ENCODE results near the gene TUB.

TUB gene

DNA sequence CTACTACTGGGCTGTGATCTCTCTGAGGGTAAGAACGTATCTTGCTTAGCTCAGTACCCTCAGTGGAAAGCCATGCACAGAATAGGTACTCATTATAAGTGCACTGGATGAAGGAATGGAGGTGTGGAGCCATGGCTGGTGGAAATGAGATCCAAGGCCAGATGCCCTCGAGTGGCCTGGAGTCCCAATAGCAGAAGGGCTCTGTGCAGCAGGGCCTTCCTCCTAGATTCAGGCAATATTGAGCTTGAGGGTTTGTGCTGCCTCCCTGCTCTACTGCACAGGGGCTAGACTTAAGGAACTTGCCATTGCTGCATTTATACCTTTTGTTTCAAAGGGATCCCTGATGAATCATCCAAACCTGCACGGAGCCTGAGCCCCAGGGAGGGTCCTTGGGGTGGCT lies 33.6 kb upstream of the TUB start:
- DNase-seq = no peak

DNA sequence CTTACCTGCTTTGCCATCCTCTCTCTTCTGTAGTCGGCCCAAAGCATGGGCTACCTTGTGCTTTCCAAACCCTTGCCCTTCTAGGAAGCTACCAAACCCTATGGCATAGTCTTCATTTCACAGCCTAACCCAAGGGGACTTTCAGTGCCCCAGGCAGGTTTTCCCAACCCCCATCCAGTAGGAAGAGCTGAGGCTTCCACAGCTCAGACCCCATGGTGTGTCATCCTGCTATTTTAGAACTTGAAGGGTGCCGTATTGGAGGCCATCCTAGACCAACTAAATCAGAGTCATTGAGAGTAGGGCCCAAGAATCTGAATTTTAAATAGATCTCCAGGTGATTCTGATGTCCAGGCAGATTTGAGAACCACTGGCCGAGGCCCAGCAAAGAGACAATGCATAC lies 31.9 kb upstream of the TUB start:
- no peak for DNase-seq

DNA sequence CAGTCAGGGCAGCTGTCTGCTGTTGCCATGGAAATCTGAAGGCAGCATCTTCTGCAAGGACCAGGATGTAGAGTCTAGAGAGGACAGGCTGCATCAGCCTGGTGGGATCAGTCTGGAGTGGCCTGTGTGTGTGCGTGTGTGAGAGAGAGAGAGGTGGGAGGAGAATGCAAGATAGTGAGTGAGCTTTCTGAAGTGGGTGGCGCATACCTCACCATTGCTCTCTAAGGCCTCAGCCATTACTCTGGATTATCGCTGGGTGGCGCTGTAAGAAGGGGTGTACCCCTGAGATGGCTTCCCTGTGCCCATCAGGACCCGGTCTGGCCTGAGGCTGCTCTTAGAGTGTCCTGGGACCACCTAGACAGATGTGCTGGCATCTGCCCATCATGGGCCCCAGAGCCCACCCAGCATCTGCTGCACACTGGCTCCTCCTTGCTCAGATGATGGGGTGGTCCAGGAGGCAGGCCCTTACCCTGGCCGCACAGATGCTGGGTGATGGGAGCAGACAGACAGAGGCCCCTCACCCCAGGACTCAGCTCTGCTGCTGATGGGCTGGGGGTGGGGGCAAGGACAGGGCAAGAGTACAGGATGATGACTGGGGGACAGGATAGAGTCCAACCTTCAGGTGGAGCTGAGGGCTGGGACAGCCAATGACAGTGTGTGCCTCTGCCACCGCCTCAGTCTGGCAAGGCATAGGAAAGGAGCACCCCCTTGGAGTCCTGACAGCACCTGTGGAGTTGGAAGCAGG lies 25.7 kb upstream of the TUB start:
- DNase-seq = no peak

DNA sequence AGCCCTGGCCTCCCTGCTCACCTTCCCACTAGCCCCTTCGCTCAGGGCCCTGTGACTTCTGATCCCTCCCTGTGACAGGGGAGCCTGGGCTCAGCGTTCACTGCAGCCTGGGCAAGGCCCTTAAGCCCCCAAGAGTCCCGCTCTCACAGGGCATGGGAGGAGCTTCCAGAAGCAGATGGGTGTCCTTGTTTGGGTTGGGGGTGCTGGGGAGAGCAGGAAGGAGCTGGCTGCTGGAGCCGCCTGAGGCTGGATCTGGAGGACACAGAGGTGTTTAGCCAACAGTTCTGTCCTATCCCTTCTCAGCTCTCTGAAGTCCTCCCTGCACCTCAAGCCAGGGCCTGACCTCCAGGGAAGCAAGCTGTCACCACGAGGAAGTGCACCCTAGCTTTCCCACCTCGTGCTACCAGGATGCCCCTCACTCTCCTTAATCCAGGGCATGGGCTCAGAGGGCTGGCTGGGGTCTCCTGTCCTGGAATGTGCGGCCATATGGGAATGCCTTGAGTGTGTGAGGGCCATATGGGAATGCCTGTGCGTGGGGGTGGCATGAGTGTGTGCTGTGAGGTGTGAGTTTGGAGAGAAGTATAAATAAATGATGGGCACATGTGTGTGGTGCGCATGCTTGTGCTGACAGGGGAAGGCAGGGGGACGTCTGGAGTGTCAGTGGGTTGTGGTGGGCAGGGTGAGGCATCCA lies 25.0 kb upstream of the TUB start:
- DNase-seq = no peak

DNA sequence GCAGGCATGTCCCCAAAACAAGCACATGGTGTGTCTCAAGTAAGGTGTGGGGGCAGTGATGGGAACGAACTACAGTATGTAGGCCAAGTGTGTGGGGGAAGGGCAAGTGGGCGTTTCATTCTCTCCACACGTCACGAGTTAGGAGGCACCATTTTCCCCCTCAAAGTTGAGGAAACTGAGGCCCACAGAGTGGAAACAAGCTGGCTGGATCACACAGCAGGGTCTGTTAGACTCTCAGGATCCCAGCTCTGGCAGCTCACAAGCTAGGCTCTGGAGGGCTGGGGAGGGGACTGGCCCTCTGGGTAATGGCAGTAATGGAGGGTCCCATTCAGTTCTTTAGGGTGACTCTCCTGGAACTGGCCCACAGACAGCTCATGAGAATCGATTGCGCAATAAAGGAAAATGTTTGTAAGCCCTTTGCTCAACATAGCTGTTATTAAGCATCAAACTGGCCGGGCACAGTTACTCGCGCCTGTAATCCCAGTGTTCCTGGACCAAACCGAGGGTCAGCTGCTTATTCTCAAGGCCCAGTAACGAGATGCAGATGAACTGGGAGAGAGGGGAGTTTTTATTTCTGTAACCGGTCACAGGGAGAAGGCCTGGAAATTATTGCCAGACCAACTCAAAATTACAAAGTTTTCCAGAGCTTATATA lies 24.1 kb upstream of the TUB start:
- DNase-seq = no peak

- DNase-seq = no peak
Observed at GRCh38 chr11:8058216-8058615, 22.8 kb upstream of the TUB start.

DNA sequence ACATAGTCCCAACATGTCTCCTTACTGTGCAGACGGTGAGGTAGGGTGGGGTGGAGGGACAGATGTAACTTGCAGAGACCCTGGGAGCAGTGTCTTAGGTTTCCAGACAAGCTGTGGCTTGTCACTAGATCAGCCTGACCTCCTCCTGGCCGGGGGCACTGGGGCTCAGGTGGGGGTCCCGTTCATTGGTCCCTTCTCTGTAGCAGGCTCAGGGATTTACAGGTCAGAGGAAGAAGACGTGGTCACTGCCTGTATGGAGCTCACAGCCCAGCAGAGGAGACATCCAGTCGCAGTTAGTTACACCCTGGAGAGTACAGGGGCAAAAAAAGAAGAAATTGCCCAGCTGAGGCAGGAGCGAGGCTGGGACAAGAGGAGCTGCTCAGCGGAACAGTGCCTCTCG lies 22.0 kb upstream of the TUB start:
- no peak for DNase-seq

GRCh38 chr11:8059571-8060011 lies 21.4 kb upstream of the TUB start:
- no peak for DNase-seq

DNA sequence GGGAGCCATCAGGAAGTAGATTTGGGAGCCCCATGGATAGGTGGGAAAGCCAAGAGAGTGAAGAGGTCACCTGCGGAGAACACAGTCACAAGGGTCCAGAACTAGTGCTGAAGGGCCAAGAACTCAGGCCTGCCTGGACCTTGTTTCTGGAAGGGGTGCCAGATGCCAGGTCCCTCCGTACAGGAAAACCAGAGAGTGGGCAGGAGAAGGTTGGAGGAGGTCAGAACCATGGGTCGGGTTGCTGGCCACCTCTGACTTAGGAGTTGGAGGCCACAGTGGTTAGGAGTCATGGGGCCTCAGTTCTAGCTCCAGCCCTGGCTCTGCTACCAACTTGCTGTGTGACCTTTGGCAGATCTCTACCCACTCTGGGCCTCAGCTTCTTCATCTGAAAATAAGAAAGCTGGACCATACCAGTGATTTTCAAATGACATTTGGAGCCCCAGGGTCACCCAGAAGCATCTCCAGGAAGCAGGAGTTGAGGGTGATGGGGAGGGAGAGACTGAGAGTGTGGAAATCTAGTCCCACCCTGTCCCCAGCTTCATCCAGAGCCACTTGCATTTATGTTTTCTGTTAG lies 20.8 kb upstream of the TUB start:
- no peak for DNase-seq

DNA sequence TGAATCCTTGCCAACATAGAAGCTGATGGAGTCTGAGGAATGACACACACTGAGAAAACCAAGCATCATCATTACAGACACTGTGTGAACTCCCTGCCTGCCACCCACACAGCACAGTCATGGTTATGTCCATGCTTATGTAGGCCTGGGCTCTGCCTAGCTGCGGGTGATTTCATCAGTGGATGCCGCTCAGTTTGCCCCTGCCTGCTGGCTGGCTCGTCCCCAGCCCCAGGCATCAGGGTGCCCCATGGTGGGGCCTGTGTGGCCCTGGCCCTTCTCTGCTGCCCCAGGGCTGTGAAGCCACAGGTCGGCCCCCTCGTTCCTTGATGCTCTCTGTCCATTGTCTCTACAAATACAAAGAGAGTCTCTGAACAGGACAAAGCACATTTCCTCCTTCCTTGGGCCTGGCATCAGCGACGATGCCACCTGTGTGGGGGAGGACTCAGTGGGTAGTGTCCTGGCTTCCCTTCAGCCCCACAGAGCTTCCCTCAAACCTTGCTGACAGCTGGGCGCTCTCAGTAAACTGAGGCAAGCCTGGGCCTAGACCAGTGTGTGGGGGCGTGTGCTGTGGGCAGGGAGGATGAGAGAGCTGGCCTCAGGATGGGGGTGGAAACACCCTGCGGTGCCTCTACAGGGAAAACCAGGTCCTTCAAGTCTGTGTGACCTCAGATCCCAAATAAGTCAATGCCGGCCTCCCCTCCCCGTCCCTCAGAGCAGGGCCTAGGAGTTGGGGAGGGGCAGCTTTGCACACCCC lies 20.0 kb upstream of the TUB start:
- no peak for DNase-seq

DNA sequence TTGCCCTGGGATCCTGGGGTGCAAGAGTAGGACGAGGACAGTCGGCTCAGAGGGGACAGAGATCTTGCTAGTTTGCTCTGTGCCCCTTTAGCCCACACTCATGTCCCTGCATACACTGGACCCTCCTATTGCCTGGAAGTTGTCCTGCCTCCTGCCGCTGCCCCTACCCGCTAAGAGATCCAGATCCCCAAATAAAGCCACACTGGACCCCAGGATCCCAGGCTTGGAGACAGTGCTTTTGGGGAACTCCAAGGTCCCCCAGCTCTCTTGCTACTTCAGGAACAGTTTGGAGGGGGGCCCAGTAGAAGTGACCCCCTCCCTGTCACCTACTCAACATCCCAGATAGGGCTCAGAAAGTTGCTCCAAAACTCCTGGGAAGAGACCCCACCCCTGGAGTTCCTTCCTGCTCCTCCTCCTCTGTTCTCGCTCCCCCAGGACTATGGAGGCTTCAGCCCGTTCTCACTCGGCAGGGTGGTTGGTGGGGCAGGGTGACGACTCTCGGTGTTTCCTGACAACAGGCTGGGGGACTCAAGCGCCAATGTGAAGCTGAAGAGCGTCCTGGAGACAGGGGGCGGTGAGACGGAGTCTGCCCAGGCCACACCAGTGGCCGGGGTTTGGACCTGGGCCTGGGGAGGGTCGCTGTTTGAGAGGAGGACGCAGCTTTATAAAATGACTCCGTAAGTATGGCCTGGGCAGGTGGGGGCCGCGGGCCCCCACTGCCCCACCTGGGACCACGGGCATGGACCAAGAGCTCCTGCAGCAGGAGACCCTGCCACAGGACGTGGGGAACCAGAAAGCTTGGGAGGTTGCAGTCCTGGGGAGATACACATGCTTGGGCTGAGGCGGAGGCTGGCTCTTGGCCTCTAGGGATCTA lies 19.2 kb upstream of the TUB start:
- DNase-seq = no peak

GRCh38 chr11:8062781-8063257 lies 18.2 kb upstream of the TUB start:
- DNase-seq = no peak

GRCh38 chr11:8063324-8063723 lies 17.7 kb upstream of the TUB start:
- DNase-seq = no peak

- DNase-seq = no peak
Observed at GRCh38 chr11:8065031-8065430, 16.0 kb upstream of the TUB start.

DNA sequence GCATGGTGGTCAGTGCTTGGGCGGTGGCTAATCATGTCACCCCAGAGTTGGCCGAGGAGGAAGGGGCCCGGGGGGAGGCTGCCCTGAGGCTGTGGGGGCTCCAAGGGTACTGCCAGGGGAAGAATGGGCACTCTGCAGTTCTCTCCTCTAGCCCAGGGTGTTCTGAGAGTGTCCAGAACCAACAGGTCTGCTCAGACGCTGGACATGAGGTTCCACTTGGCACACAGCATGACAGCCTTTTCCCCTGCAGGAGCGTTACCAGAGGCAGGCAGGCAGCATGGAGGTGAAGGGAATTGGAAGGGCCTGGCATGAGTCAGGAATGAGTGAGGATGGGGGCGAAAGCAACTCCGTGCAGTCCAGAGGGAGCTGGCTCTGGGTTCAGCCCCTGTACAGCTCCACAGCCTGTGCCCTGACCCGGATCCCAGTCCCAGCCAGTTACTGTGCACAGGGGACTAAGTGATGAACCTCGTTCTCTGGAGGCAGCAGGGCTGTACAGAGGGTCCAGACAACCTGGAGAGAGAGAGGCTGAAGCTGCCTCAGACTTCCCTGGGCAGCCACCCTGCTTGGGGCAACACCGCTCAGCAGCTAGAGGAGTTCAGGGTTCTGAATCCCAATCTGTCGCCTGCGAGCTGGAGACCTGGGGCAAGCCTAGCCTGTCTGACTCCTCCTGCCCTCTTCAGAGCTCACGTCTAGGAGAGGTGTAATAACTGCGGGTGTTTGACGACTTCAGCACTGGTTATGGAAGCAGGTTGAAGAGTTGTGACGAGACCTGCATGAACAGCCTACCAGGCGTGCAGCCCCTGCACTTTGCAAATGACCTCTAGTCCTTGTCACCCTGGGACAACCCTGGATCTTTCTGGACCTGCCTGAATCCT lies 14.7 kb upstream of the TUB start:
- no peak for DNase-seq

DNA sequence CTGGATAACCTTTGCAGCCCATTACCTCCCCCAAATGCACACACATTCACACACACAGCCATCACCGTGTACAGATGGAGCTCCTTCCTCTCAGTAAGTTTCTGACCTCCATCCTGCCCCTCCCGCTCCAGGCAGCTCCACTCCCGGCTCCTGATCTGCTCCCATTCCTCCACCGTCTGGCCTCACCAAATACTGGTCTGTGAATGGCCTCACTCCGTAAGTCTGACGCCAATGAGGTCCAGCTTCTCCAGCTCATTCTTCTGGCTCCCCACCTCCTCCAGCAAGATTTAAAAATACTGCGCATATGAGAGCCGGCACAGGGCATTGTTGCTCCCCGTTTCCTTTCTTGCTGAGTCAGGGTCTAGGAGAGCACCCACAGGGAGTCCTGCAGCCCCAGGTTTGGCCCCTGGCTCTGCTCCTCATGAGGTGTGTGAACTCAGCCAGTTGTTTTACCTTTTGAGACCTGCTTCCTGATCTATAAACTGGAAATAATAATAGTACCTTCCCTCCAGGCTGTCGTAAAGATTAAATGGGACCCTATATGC lies 14.0 kb upstream of the TUB start:
- no peak for DNase-seq

DNA sequence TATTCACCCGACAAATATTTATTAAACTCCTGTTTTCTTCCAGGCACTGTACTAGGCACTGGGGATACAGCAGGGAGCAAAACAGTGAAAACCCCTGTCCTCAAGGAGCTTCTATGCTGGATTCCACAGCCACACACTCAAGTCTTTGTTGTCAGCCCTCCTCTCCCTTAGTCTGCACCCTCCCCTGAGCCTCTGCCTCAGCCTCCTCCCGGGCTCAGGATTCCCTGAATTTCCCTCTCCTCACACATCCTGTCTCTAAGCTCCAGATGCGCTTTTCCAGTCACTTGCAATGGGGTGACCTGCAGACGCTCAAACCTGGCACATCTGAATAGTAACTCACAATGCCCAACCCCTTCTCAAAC lies 13.5 kb upstream of the TUB start:
- DNase-seq = no peak

DNA sequence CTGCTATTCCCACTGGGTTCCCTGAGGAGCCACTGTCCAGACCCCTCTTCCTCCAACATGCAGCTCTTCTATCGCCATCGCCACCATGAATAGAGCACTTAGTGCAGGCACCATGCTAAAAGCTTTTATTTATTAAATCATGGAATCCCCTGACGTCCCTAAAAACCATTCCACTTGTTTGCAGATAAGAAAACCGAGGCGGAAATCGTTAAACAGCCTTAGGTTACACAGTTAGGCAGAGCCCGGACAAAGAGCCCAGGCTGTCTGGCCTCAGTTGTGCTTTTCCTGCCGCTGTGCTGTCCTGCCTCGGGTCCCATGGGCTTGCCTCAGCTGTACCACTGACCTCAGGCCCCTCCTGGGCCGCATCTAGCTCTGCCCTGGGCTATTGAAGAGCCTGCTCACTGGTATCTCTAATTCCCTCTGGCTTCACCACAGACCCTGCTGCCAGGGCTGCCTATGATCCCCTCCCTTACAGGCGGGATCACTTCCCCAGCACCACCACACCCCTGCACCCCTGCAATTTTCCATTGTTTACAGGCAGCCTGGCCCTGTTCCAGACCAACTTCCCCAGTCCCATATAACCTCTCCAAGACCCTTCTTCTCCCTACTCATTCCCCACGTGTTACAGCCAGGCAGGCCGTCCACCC lies 13.0 kb upstream of the TUB start:
- DNase-seq = no peak

DNA sequence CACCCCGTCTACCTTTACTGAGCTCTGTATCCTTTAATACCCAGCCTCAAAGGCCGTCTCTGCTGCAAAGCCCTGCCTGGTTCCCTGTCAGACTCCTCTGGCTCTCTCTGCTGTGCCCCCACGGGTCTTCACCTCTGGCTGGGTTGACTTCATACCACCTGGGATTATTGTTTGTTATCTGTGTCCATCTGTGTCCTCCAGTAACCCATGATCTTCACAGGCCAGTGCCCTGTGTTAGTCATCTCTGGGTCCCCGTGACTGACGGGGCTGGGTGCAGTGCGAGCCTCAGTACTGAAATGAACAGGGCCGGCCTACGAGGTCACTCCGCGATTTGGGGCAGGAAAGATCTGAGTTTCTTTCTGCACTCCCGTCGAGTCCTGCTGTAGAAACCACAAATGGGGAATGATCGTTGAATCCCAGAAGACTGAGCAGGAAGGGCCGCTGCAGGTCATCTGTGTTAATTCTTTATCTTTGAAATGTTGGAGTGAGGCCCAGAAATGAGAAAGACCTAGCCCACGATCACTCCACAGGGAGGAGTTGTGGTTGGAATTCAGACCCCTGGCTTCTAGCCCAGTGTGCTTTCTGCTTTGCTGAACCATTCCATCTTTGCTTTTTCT lies 12.3 kb upstream of the TUB start:
- DNase-seq = peak; percentile 25

GRCh38 chr11:8069771-8070170 lies 11.2 kb upstream of the TUB start:
- DNase-seq = no peak
